ENCODE data around the gene TEN1. TPM values are rescaled to one million over a fixed set of nuclear protein-coding genes. Genes with fewer than 3 reads are reported as not detected.

TEN1 gene
- total and polyA plus RNA-seq, 4 donors: 12.0 to 30.0 (median 16.5) TPM

- WGBS: 92% methylated on average over 13 of the region's 13 CpGs
- peaks cover 0 to 6% (median 2%) of the 10 kb centered on the region in 4 donors for H3K4me1 ChIP-seq (ENCODE audit: control insufficient read depth in 4 of 4, insufficient read depth in 4 of 4, low read length in 3 of 4)
- no peaks in the 10 kb centered on the region for H3K36me3 ChIP-seq (ENCODE audit: control insufficient read depth in 4 of 4, insufficient read depth in 3 of 4, low read depth in 1 of 4, low read length in 3 of 4)
- no peaks in the 10 kb centered on the region for H3K27me3 ChIP-seq (ENCODE audit: control insufficient read depth in 4 of 4, insufficient read depth in 4 of 4, low read length in 3 of 4)
- H3K4me3 ChIP-seq (ENCODE audit: low read depth in 1 of 3, low read length in 3 of 3): no peak overlapping the region
- no peak overlapping the region for H3K27ac ChIP-seq (ENCODE audit: low read depth in 1 of 2, low read length in 2 of 2)
- DNase-seq (ENCODE audit: low spot score): no peak
- no peak overlapping the region for H3K9ac ChIP-seq (ENCODE audit: low read depth in 1 of 2, low read length in 2 of 2)
- TF ChIP-seq GABPA (IDR thresholded peaks at IDR 0.05 in 1 of 2, conservative IDR thresholded peaks at IDR 0.05 in 1 of 2) (no peak), ATF3 (IDR thresholded peaks at IDR 0.05) (no peak), TAF1 (conservative IDR thresholded peaks at IDR 0.05) (no peak), REST (IDR thresholded peaks at IDR 0.05) (no peak), MAX (IDR thresholded peaks at IDR 0.05) (no peak), HNF4A (conservative IDR thresholded peaks at IDR 0.05) (no peak), HNF4G (IDR thresholded peaks at IDR 0.05) (no peak), EGR1 (IDR thresholded peaks at IDR 0.05; ENCODE audit: low read depth in 2 of 2) (no peak), SP1 (IDR thresholded peaks at IDR 0.05) (no peak)
- H3K9me3 ChIP-seq (ENCODE audit: control insufficient read depth in 4 of 4, low read length in 3 of 4): no peaks in the 10 kb centered on the region
Observed at GRCh38 chr17:76018801-76019200, 39.8 kb downstream of the TEN1 start.

DNA sequence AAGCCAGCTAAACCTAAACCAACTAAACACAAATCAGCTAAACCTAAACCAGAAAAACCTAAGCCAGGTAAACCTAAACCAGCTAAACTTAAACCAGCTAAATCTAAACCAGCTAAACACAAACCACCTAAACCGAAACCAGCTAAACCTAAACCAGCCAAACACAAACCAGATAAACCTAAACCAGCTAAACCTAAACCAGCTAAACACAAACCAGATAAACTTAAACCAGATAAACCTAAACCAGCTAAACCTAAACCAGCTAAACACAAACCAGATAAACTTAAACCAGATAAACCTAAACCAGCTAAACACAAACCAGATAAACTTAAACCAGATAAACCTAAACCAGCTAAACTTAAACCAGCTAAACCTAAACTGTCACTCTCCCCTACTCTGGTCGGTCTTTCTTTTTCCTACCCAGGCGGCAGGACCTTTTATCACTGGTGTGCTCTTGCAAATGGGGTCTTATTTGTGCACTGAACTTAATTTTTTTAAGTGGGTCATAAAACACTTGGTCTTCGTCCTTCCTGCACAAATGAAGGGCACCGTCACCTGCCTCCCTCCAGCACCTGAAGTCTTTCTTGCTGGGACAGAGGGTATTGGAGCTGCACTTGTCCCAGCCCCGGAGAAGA is 40.9 kb downstream of the TEN1 start:
- Histone ChIP-seq H3K4me3 (ENCODE audit: low read depth in 1 of 3, low read length in 3 of 3) (no peak overlapping the region), H3K9me3 (ENCODE audit: control insufficient read depth in 4 of 4, low read length in 3 of 4) (no peaks in the 10 kb centered on the region), H3K9ac (ENCODE audit: low read depth in 1 of 2, low read length in 2 of 2) (no peak overlapping the region), H3K36me3 (ENCODE audit: control insufficient read depth in 4 of 4, insufficient read depth in 3 of 4, low read depth in 1 of 4, low read length in 3 of 4) (no peaks in the 10 kb centered on the region), H3K4me1 (ENCODE audit: control insufficient read depth in 4 of 4, insufficient read depth in 4 of 4, low read length in 3 of 4) (no peaks in the 10 kb centered on the region), H3K27ac (ENCODE audit: low read depth in 1 of 2, low read length in 2 of 2) (no peak overlapping the region), H3K27me3 (ENCODE audit: control insufficient read depth in 4 of 4, insufficient read depth in 4 of 4, low read length in 3 of 4) (no peaks in the 10 kb centered on the region)
- no peak for DNase-seq (ENCODE audit: low spot score)
- WGBS: 91% methylated on average over 6 of the region's 6 CpGs
- TF ChIP-seq SP1 (IDR thresholded peaks at IDR 0.05) (no peak), MAX (IDR thresholded peaks at IDR 0.05) (no peak), YY1 (IDR thresholded peaks at IDR 0.05) (no peak), EGR1 (IDR thresholded peaks at IDR 0.05; ENCODE audit: low read depth in 2 of 2) (no peak), FOXA2 (IDR thresholded peaks at IDR 0.05) (no peak), NR2F2 (IDR thresholded peaks at IDR 0.05) (no peak), RAD21 (IDR thresholded peaks at IDR 0.05) (no peak), FOXA1 (IDR thresholded peaks at IDR 0.05) (no peak), TAF1 (conservative IDR thresholded peaks at IDR 0.05) (no peak), GABPA (IDR thresholded peaks at IDR 0.05 in 1 of 2, conservative IDR thresholded peaks at IDR 0.05 in 1 of 2) (no peak), REST (IDR thresholded peaks at IDR 0.05) (no peak), HNF4A (conservative IDR thresholded peaks at IDR 0.05) (no peak)

All from liver (tissue), 9 donors.